Adipocyte (in vitro differentiated cells): Measurements from ENCODE around the gene RND3.
A peak's percentile ranks its signal among the peaks of the same experiment; 100 is the strongest.

Experiments
- DNase-seq: peaks from one replicate; pipeline ENCODE4 v3.0.0-alpha.2; 2015; ENCODE audit warnings: low read depth
- H3K27me3 ChIP-seq: replicated peaks from 2 replicates; pipeline ENCODE4 v1.7.0; 2013; ENCODE audit warnings: mild to moderate bottlenecking, low read length, moderate library complexity; ENCODE audit not compliant: control insufficient read depth, insufficient read depth
- H3K36me3 ChIP-seq: 2 replicates; pipeline ENCODE4 v1.7.0; 2013; ENCODE audit warnings: low read length, mild to moderate bottlenecking, moderate library complexity; ENCODE audit not compliant: control insufficient read depth, insufficient read depth, severe bottlenecking
- H3K4me1 ChIP-seq: 2 replicates; pipeline ENCODE4 v1.7.0; 2013; ENCODE audit warnings: mild to moderate bottlenecking, low read length, moderate library complexity; ENCODE audit not compliant: control insufficient read depth, insufficient read depth
- H3K4me3 ChIP-seq: 2 replicates; pipeline ENCODE4 v1.7.0; 2013; ENCODE audit warnings: mild to moderate bottlenecking, low read length, moderate library complexity
- H3K9ac ChIP-seq: 2 replicates; pipeline ENCODE4 v1.7.0; 2013; ENCODE audit warnings: mild to moderate bottlenecking, low read length, moderate library complexity
- H3K9me3 ChIP-seq: 2 replicates; pipeline ENCODE4 v1.7.0; 2013; ENCODE audit warnings: mild to moderate bottlenecking, low read length, moderate library complexity; ENCODE audit not compliant: control insufficient read depth

The RND3 gene

GRCh38 chr2:150491943-150492342 lies 4.5 kb upstream of the RND3 start:
- Histone ChIP-seq H3K4me3 (no peak overlapping the region), H3K4me1 (peaks cover 36% of the 10 kb centered on the region), H3K27me3 (no peaks in the 10 kb centered on the region), H3K9ac (peak overlapping the region; percentile 19), H3K36me3 (no peaks in the 10 kb centered on the region), H3K9me3 (no peaks in the 10 kb centered on the region)
- peak; percentile 68 for DNase-seq

GRCh38 chr2:150491430-150491829 lies 4.0 kb upstream of the RND3 start:
- Histone ChIP-seq H3K9me3 (no peaks in the 10 kb centered on the region), H3K4me1 (peaks cover 34% of the 10 kb centered on the region), H3K27me3 (no peaks in the 10 kb centered on the region), H3K4me3 (no peak overlapping the region), H3K9ac (peak overlapping the region; percentile 19), H3K36me3 (no peaks in the 10 kb centered on the region)
- no peak for DNase-seq

- Histone ChIP-seq H3K4me1 (peaks cover 24% of the 10 kb centered on the region), H3K27me3 (no peaks in the 10 kb centered on the region), H3K9me3 (no peaks in the 10 kb centered on the region), H3K4me3 (no peak overlapping the region), H3K36me3 (no peaks in the 10 kb centered on the region), H3K9ac (no peak overlapping the region)
- DNase-seq: no peak
These were observed 3.0 kb upstream of the RND3 start for GRCh38 chr2:150490466-150490865.

- Histone ChIP-seq H3K4me3 (peak overlapping the region; percentile 99), H3K9ac (peak overlapping the region; percentile 99), H3K36me3 (peaks cover 22% of the 10 kb centered on the region), H3K27me3 (no peaks in the 10 kb centered on the region), H3K9me3 (no peaks in the 10 kb centered on the region), H3K4me1 (peaks cover 39% of the 10 kb centered on the region)
- DNase-seq: peak; percentile 65
These were observed 655 bp downstream of the RND3 start for GRCh38 chr2:150486539-150487484.

DNA sequence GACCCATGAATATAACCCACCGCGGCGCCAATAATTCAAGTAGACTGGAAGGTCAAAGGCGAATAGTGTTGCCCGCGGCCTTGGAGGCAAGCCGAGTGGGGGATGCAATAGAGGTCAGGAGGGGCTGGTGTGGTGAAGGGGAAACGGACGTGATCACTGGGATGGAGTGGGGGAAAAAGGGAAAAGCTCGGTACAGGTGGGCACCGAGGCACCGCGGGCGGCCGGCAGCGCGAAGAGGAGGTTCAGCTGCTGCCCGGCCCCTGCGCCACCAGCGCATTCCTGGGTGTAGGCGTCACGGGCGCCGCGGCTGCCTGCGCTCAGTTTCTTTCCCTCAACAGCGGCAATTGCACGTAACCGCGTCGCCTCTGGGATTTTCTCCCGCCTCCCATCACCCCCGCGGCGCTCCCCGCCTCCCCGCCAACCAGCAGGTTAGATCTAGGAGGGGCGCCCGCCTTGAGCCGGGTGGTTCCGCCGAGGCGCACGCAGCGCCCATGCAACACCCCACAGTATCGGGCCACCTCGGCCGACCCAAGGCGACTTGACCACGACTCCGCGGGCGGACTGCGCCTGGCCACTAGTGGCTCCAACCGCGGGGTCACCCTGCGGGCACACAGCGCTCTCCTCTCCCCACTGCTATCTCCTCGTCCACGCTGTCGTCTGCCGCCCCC lies 1.5 kb downstream of the RND3 start:
- Histone ChIP-seq H3K9ac (peak overlapping the region; percentile 99), H3K36me3 (peaks cover 30% of the 10 kb centered on the region), H3K9me3 (no peaks in the 10 kb centered on the region), H3K27me3 (no peaks in the 10 kb centered on the region), H3K4me1 (peaks cover 42% of the 10 kb centered on the region), H3K4me3 (peak overlapping the region; percentile 99)
- peak; percentile 87 for DNase-seq

GRCh38 chr2:150485114-150485870 lies 2.2 kb downstream of the RND3 start:
- peak; percentile 74 for DNase-seq
- H3K9ac ChIP-seq: peak overlapping the region; percentile 99

GRCh38 chr2:150484461-150485021 lies 2.9 kb downstream of the RND3 start:
- Histone ChIP-seq H3K9ac (peak overlapping the region; percentile 99), H3K4me1 (peaks cover 53% of the 10 kb centered on the region), H3K36me3 (peaks cover 45% of the 10 kb centered on the region), H3K9me3 (no peaks in the 10 kb centered on the region), H3K4me3 (peak overlapping the region; percentile 99), H3K27me3 (no peaks in the 10 kb centered on the region)
- peak; percentile 43 for DNase-seq

More at GRCh38 chr2:150485114-150485870, 2.2 kb downstream of the RND3 start:
- peaks cover 49% of the 10 kb centered on the region for H3K4me1 ChIP-seq
- no peaks in the 10 kb centered on the region for H3K27me3 ChIP-seq
- peaks cover 37% of the 10 kb centered on the region for H3K36me3 ChIP-seq
- H3K4me3 ChIP-seq: peak overlapping the region; percentile 99
- H3K9me3 ChIP-seq: no peaks in the 10 kb centered on the region

DNA sequence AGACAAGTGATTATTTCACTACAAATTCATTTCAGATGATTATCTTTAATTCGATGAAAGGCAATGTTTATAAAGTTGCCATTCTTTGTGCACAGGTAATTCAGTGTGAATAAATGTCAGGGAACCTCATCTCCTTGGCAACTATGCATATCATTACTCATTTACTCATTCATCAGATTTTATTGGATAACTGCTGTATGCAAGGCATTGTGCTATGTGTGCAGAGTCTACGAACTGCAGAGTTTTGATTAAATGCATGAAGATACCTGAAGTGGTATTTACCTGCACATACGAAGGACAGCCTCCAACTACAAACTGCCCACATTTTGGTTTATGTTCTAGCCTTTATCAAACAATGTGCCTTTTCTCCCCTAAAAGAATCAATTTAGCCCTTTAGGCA lies 3.5 kb downstream of the RND3 start:
- no peaks in the 10 kb centered on the region for H3K27me3 ChIP-seq
- H3K4me1 ChIP-seq: peaks cover 57% of the 10 kb centered on the region
- peaks cover 46% of the 10 kb centered on the region for H3K36me3 ChIP-seq
- peak overlapping the region; percentile 99 for H3K4me3 ChIP-seq
- peak overlapping the region; percentile 99 for H3K9ac ChIP-seq
- DNase-seq: no peak
- no peaks in the 10 kb centered on the region for H3K9me3 ChIP-seq

- H3K9ac ChIP-seq: peak overlapping the region; percentile 99
- H3K4me1 ChIP-seq: peaks cover 62% of the 10 kb centered on the region
- H3K36me3 ChIP-seq: peaks cover 46% of the 10 kb centered on the region
- no peak for DNase-seq
- H3K27me3 ChIP-seq: no peaks in the 10 kb centered on the region
- no peaks in the 10 kb centered on the region for H3K9me3 ChIP-seq
- peak overlapping the region; percentile 99 for H3K4me3 ChIP-seq
These were observed 3.9 kb downstream of the RND3 start for GRCh38 chr2:150483532-150483931.

DNA sequence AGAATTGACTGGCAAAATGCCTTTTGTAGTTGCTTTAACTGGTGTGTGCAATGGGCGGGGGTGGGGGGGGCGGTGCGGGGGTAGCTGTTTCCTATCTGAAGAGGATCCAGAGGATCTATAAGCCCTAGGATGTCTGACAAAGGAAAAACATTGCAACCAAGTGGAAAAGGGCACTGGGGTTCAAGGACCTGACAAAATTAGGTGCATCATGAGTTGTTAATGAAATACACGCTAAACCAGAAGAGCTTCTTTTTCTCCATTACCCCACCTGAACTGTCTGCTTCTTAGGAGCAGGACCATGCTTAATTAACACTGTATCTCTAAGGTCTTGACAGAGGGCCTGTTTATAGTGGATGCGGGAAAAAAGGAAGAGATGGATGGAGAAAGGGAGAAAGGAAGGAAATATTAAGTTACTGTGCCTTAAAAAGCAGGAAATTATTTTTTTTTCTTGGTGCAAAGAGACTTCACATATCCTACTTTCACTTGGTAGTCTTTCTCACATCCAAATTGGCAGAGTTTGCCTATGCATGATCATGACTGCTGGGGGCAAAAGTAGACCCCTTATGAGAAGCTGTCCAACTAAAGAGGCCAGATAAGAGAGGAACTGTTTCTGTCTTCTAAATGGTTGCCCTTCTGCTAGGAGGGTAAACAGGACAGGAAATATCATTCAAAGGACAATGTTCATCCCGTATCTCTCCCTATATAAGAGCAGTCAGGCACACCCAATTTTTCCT lies 4.6 kb downstream of the RND3 start:
- Histone ChIP-seq H3K36me3 (peaks cover 46% of the 10 kb centered on the region), H3K9me3 (no peaks in the 10 kb centered on the region), H3K27me3 (no peaks in the 10 kb centered on the region), H3K4me1 (peaks cover 69% of the 10 kb centered on the region), H3K9ac (peak overlapping the region; percentile 99), H3K4me3 (peak overlapping the region; percentile 99)
- DNase-seq: no peak
